NK-92 treated with Interleukin-12 subunit alpha and Interleukin-12 subunit beta, amount 100 ng/mL, for 24 hours (cell line): ENCODE measurements around the gene DACT3.

Experiments
- DNase-seq: peaks from one replicate; lab custom pipeline; 2025; lab: John Stamatoyannopoulos, UW

The DACT3 gene

DNA sequence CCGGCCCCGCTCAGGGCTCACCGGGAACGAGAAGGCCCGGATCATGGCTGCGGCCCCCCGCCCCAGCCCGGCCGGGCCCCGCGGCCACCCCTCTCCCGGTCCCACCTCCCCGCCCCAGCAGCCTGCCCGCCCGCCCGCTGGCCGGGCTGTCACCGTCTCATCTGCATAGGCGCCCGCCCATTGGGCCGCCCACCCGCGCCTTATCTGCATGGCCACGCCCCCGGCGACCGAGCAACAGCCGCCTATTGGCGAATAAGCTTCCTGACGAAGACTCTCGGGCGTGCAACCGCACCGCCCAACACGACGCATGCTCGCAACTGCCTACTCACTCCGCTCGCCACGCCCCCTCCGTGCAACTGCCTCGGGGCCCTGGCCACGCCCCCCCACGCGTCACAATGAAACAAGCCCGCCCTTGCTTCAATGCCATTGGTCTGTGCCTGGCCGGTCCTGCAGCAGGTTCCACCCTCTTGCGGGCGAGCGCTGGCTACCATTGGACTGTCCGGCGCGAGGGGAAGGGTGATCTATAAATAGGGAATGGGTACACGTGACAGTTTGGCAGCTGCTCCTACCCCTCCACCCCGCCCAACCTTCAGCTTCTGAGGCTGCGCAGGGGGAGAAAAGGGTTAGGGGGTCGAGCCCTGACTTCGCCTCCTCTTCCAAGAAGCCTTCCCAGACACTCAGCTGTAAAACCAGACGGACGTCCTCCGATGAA lies at the start of gene DACT3:
TSS of gene DACT3 (minus strand) at position 163 of the 712 bp plus-strand sequence. CDS start at position 45, 118 bp downstream.
- peak; percentile 100 for DNase-seq

- DNase-seq, result no peak
These were observed 49.7 kb upstream of the DACT3 start for GRCh38 chr19:46710687-46711086.

DNA sequence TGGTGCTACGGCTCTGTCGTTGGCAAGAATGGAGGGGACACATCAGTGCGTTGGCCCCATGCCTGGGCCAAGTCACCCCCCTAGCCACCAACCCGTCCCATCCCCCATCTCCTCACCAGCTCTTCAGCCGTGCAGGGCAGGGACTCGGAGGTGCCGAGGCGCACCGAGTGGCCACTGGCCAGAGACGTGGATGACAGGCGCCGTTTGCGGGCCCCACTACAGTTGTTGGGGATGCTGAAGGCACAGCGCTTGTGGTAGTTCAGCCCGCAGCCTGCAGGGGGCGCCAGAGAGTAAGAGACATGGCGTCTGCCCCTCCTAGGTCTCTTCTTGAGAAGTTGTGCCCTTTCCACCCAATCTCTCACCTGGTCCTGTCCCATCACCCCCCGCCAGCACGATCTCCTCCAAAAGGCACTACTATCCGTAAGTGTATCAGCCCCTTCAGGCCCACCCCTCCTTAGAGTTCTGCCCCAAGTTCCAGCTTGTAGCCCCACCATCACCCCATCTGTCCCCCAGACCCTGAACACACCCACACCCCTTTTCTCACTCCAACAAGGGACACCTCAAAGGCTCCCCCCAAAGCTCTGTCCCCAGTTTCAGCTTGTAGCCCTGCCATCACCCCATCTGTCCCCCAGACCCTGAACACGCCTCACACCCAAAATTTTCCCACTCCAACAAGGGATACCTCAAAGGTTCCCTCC lies 43.5 kb upstream of the DACT3 start:
- DNase-seq, result peak; percentile 55

DNA sequence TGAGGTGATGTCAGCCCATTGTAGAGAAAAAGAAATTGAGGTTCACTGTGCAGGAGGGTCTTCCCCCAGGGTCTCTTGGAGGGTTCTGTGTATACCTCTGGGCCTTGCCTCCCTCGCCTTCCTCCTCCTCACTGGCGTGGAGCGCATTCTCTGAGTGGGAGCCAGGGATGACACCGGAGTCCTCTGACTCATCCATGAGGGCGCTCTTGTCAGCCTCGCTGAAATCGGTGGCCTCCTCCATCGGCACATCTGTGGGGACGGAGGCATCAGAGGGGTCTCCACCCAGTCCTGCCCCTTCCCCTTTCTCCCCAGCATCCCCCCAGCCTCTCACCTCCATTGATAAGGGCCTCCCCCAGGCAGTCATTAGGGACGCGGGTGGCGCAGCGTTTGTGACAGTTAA lies 39.7 kb upstream of the DACT3 start:
- no peak for DNase-seq

- no peak for DNase-seq
These were observed 37.7 kb upstream of the DACT3 start for GRCh38 chr19:46698395-46699321.

DNA sequence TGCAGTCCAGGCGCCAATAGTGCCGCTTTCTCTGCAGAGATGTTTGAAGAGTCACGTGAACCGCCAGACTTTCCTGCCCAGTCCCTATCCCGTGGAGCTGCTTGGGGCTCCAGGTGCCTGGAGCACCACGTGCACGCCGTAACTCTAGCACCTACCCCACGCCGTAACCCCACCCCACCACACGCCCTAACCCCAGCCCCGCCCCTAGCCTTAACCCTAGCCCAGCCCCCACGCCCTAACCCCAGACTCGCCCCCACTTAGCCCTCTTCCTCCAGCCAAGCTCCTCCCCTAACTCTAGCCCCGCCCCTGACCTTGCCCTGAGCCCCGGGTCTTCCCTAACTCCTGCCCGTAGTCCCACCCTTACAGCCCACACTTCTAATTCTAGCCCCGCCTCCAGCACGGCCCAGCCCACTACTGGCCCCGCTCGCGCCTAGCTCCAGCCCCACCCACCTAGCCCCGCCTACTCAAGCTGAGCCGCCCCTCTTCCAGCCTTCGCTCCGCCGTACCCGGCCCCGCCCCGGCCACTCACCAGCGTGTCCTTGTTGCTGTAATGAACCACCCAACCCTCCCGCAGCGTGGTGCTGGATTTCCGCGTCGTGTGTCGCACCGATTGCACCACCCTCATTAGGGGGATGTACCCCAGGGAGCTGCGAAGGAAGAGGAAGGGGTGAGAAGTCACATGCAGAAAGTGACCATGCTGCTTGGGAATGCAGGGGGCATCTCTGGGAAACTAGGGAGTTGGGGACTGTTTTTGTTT lies 36.4 kb upstream of the DACT3 start:
- DNase-seq, result no peak

GRCh38 chr19:46696866-46697203 lies 35.9 kb upstream of the DACT3 start:
- DNase-seq, result no peak

GRCh38 chr19:46696052-46696451 lies 35.1 kb upstream of the DACT3 start:
- no peak for DNase-seq

DNA sequence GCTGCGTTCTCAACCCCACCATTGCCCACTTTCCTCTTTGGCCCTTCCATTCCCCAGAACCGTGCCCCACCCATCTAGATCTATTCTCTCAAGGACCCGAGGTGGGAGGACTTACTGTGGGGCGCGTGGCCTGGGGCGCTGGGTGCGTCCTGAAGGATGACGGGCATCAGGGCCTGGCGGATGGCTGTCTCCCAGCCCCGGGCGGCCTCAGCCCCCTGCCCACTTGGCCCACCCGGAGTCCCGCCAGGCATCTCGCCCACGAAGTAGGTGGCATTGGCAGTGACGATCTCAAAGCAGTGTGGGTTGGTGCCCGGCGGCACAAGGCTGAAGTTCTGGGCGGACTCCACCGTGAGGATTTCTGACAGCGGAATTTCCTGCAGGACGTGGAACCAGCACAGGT lies 32.8 kb upstream of the DACT3 start:
- DNase-seq, result no peak

- DNase-seq, result no peak
These were observed 32.1 kb upstream of the DACT3 start for GRCh38 chr19:46692918-46693722.

DNA sequence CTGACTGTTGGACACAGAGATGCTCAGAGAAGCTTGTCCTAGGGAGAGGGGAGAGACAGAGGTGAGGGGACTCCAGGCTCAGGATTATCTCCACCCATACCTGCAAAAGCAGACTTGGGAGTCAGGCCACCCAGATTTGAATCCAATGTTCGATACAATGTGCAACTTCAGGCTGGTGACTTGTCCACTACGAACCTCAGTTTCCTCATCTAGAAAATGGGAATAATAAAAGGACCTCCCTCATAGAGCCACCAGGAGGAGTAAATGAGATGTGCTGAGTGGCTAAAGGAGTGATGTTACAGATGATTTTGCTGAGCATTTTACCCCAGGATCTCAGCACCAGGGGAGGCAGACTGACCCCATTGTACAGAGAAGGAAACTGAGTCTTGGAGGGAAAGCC lies 31.0 kb upstream of the DACT3 start:
- no peak for DNase-seq

DNA sequence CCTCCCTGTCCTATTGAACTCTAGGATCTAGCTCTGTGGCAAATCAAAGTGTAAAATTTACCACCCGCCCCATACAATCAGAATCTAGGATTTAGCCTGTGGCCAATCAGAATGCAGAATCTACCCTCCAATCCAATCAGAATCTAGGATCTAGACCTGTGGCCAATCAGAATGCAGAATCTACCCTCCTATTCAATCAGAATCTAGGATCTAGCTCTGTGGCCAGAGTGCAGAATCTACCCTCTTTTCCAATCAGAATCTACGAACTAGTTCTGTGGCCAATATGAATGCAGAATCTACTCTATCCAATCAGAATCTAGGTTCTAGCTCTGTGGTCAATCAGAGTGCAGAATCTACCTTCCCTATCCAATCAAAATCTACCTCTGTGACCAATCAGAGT lies 30.1 kb upstream of the DACT3 start:
- DNase-seq, result no peak

GRCh38 chr19:46689358-46689757 lies 28.4 kb upstream of the DACT3 start:
- no peak for DNase-seq

- no peak for DNase-seq
These were observed 26.6 kb upstream of the DACT3 start for GRCh38 chr19:46687438-46688145.

DNA sequence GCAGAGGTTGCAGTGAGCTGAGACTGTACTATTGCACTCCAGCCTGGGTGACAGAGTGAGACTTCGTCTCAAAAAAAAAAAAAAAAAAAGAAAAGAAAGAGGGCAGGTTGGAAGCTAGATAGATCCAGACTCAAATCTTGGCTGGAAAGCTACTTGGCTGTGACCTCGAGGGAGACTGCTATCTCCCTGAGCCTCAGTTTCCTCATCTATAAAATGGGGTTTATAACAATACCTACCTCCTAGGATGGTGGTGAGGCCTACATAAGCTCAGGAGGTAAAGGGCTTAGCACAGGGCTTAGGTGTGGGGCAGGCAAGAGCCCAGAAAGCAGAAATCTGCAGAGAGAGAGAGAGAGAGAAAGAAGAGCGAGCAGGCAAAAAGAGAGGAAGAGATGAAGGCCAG lies 24.2 kb upstream of the DACT3 start:
- no peak for DNase-seq

DNA sequence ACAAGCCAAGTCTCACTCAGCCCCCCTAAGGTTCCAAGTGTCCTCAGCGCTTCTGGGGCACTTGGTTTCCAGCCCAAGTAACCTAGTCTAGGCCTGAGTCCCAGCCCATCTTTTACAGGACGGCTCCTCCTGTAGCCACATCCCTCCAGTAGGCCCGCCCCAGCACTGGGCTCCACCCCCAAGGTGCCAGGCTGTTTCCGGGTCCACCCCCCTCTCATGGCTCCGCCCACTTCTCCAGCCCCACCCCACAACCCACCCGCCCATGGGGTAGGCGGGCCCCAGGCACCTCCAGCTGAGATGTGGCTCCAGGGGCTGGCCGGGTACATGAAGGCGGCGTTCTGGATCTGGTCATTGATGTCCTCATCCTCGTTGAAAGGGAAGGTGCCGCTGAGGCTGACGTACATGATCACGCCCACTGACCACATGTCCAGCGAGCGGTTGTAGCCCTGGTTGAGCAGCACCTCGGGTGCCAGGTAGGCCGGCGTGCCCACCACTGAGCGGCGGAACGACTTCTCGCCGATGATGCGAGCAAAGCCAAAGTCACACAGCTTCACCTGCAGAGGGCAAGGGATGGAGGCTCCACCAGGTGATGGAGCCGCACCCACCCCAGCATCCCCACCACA lies 17.2 kb upstream of the DACT3 start:
- no peak for DNase-seq

DNA sequence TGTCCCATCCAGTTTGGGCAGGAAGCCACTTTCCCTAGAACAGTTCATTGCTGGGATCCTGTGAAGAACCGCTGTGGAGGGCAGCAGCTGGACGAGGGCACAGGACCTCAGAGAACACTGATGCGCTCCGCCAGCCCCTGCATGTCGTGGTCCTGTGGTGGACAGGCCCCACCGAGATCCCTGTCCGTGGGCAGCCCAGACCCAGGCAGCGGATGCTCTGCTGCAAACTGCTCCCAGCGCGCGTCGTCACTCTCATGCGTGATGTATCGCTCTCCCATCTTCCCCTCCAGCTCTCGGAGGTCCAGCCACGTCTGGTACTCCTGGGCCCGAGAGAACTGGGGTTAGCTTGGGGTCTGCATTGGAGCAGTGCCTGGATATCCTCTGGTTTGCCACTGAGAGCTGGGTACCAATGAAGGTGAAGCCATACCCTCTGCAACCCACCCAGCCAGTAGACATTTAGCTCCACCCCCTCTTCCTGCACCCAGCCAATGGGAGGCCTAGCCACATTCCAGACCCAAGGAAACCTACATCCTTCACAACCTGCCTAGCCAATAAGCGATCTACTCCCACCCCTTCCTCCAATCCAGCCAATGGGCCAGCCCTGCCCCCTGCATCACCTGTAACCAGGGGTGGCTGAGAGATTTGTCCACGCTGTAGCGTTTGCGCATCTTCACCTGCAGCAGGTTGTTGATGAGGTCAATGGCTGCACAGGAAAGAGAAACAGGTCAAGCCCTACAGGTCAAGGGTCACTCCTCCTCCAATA lies 13.6 kb upstream of the DACT3 start:
- no peak for DNase-seq

DNA sequence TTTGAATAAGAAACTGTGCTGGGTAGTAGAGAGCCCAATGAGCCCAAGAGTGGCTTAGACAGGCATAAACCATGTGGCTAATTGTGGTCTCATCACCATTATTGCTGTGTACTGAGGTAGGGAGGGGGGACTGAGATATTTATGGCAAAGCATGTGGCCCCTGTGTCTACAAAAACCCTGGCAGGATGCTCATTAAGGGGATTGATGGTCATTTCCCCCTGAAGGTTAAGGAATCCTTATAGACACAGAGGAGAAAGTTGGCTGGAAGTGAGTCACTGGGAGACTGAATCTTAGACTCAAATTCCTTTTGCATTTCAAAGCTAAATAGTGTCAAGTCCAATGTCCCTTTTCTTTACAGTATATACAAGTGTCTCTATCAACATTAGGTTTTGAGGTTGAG lies 9.8 kb upstream of the DACT3 start:
- DNase-seq, result no peak

- DNase-seq, result no peak
These were observed 7.7 kb upstream of the DACT3 start for GRCh38 chr19:46668662-46669061.
